H9 (cell line): Measurements from ENCODE around the gene CDH13. TPM values are rescaled to one million over a fixed set of nuclear protein-coding genes. Genes with fewer than 3 reads are reported as not detected.

Experiments
- DNase-seq: peaks from one replicate; pipeline ENCODE4 v3.0.0-alpha.2; 2017
- H2AFZ ChIP-seq: one replicate; pipeline ENCODE4 v1.6.1; 2013; ENCODE audit warnings: mild to moderate bottlenecking, low read length, control low read depth, moderate library complexity
- H2AK5ac ChIP-seq: 2 replicates; pipeline ENCODE4 v1.6.1; 2013; ENCODE audit warnings: low read length, control low read depth, mixed read lengths; ENCODE audit not compliant: insufficient read length
- H2BK120ac ChIP-seq: one replicate; pipeline ENCODE4 v1.6.1; 2013; ENCODE audit warnings: low read depth, mild to moderate bottlenecking, low read length, control low read depth, inconsistent platforms; ENCODE audit not compliant: poor library complexity, severe bottlenecking
- H2BK12ac ChIP-seq: 2 replicates; pipeline ENCODE4 v1.6.1; 2013; ENCODE audit warnings: low read length, control low read depth, mixed read lengths, low read depth; ENCODE audit not compliant: insufficient read length
- H2BK15ac ChIP-seq: 2 replicates; pipeline ENCODE4 v1.6.1; 2013; ENCODE audit warnings: low read depth, low read length, control low read depth
- H2BK20ac ChIP-seq: one replicate; pipeline ENCODE4 v1.6.1; 2013; ENCODE audit warnings: low read depth, mild to moderate bottlenecking, low read length, control low read depth, inconsistent platforms; ENCODE audit not compliant: poor library complexity, severe bottlenecking
- H2BK5ac ChIP-seq: 2 replicates; pipeline ENCODE4 v1.6.1; 2013; ENCODE audit warnings: low read length, control low read depth, mixed read lengths; ENCODE audit not compliant: insufficient read length
- H3K14ac ChIP-seq: 2 replicates; pipeline ENCODE4 v1.6.1; 2013; ENCODE audit warnings: low read length, control low read depth; ENCODE audit not compliant: insufficient read depth
- H3K18ac ChIP-seq: 2 replicates; pipeline ENCODE4 v1.6.1; 2013; ENCODE audit warnings: low read depth, mild to moderate bottlenecking, mixed read lengths, low read length, control low read depth; ENCODE audit not compliant: insufficient read length
- H3K23ac ChIP-seq: 2 replicates; pipeline ENCODE4 v1.6.1; 2013; ENCODE audit warnings: low read length, control low read depth, mixed read lengths, low read depth; ENCODE audit not compliant: insufficient read length
- H3K23me2 ChIP-seq: 2 replicates; pipeline ENCODE4 v1.6.1; 2013; ENCODE audit warnings: low read depth, mild to moderate bottlenecking, mixed read lengths, low read length, control low read depth; ENCODE audit not compliant: insufficient read length, poor library complexity, severe bottlenecking
- H3K27ac ChIP-seq: 2 replicates; pipeline ENCODE4 v1.5.1; 2013; ENCODE audit warnings: low read length, control low read depth, mixed read lengths, low read depth; ENCODE audit not compliant: insufficient read length
- H3K27me3 ChIP-seq: 2 replicates; pipeline ENCODE4 v1.6.1; 2013; ENCODE audit warnings: low read length, control low read depth, inconsistent platforms; ENCODE audit not compliant: insufficient read depth
- H3K4ac ChIP-seq: 2 replicates; pipeline ENCODE4 v1.6.1; 2013; ENCODE audit warnings: low read depth, mild to moderate bottlenecking, control low read depth, inconsistent platforms, low read length, moderate library complexity
- H3K4me1 ChIP-seq: 2 replicates; pipeline ENCODE4 v1.6.1; 2013; ENCODE audit warnings: low read length, control low read depth, inconsistent platforms; ENCODE audit not compliant: insufficient read depth
- H3K4me2 ChIP-seq: 2 replicates; pipeline ENCODE4 v1.6.1; 2013; ENCODE audit warnings: low read length, control low read depth, mixed read lengths; ENCODE audit not compliant: insufficient read length, insufficient read depth
- H3K56ac ChIP-seq: 2 replicates; pipeline ENCODE4 v1.6.1; 2013; ENCODE audit warnings: low read depth, mild to moderate bottlenecking, mixed read lengths, low read length, control low read depth; ENCODE audit not compliant: insufficient read length
- H3K79me1 ChIP-seq: 2 replicates; pipeline ENCODE4 v1.6.1; 2013; ENCODE audit warnings: low read depth, mild to moderate bottlenecking, moderate library complexity, low read length, control low read depth, inconsistent platforms; ENCODE audit not compliant: insufficient read depth, poor library complexity, severe bottlenecking
- H3K79me2 ChIP-seq: 2 replicates; pipeline ENCODE4 v1.6.1; 2013; ENCODE audit warnings: low read length, control low read depth, inconsistent platforms; ENCODE audit not compliant: insufficient read depth
- H3K9ac ChIP-seq: 2 replicates; pipeline ENCODE4 v1.6.1; 2013; ENCODE audit warnings: low read length, control low read depth, mixed read lengths; ENCODE audit not compliant: insufficient read length; ENCODE audit errors: extremely low read depth
- H3K9me3 ChIP-seq: one replicate; pipeline ENCODE4 v1.6.1; 2013; ENCODE audit warnings: low read depth, low read length, inconsistent platforms; ENCODE audit not compliant: control insufficient read depth
- H3T11ph ChIP-seq: one replicate; pipeline ENCODE4 v1.6.1; 2013; ENCODE audit warnings: mild to moderate bottlenecking, low read length, control low read depth, inconsistent platforms
- H4K20me1 ChIP-seq: one replicate; pipeline ENCODE4 v1.6.1; 2013; ENCODE audit not compliant: control insufficient read depth, insufficient read length, insufficient read depth
- H4K5ac ChIP-seq: 2 replicates; pipeline ENCODE4 v1.6.1; 2013; ENCODE audit warnings: low read depth, mild to moderate bottlenecking, mixed read lengths, low read length, control low read depth; ENCODE audit not compliant: insufficient read length
- H4K8ac ChIP-seq: replicated peaks from 2 replicates; pipeline ENCODE4 v1.6.1; 2013; ENCODE audit warnings: low read length, control low read depth, mixed read lengths, low read depth; ENCODE audit not compliant: insufficient read length
- H4K91ac ChIP-seq: 2 replicates; pipeline ENCODE4 v1.6.1; 2013; ENCODE audit warnings: low read depth, mild to moderate bottlenecking, moderate library complexity, mixed read lengths, low read length, control low read depth; ENCODE audit not compliant: insufficient read length
- H3K27ac Mint-ChIP-seq, 3 experiments: 2 replicates in 2 of 3; 3 replicates in 1 of 3; pipeline ENCODE4 v1.8.0; 2020 to 2021; ENCODE audit warnings: mixed read lengths in 3 of 3, mild to moderate bottlenecking in 1 of 3, moderate library complexity in 1 of 3
- H3K27me3 Mint-ChIP-seq: 2 replicates; pipeline ENCODE4 v1.8.0; 2021; ENCODE audit warnings: low read depth, mild to moderate bottlenecking, moderate library complexity, mixed read lengths
- H3K36me3 Mint-ChIP-seq, 3 experiments: 2 replicates in 2 of 3; 3 replicates in 1 of 3; pipeline ENCODE4 v1.8.0; 2020 to 2021; ENCODE audit warnings: low read depth in 3 of 3, mixed read lengths in 3 of 3; ENCODE audit not compliant: insufficient read depth in 1 of 3
- H3K4me1 Mint-ChIP-seq, 2 experiments: 2 replicates each; pipeline ENCODE4 v1.8.0; 2020; ENCODE audit warnings: mixed read lengths in 2 of 2
- H3K4me3 Mint-ChIP-seq, 2 experiments: 2 replicates in 1 of 2; 3 replicates in 1 of 2; pipeline ENCODE4 v1.8.0; 2020 to 2021; ENCODE audit warnings: mild to moderate bottlenecking in 2 of 2, mixed read lengths in 2 of 2, moderate library complexity in 1 of 2
- H3K9me3 Mint-ChIP-seq, 2 experiments: 2 replicates in 1 of 2; 3 replicates in 1 of 2; pipeline ENCODE4 v1.8.0; 2020; ENCODE audit warnings: mild to moderate bottlenecking in 2 of 2, mixed read lengths in 2 of 2, moderate library complexity in 1 of 2
- WGBS: extraction: QIAGEN DNeasy Blood & Tissue Kit; methylation state at CpG from one replicate; pipeline ENCODE4 v1.1.7; 2013; ENCODE audit warnings: missing lambda C conversion rate, low lambda C conversion rate, mixed read lengths; ENCODE audit not compliant: insufficient read length; ENCODE audit errors: extremely low coverage; 5-methylcytosine and 5-hydroxymethylcytosine counted together
- total RNA-seq: library from RNA; stranded (reverse); gene quantifications from 2 replicates; pipeline ENCODE4 v1.2.1, GENCODE V29; 2021
- TF ChIP-seq, protein P1 (sequence below): fragments of 200-600 bp; sonication (generic); conservative IDR thresholded peaks from 3 replicates; pipeline ENCODE4 v1.8.0; 2021; ENCODE audit warnings: antibody characterized with exemption, mild to moderate bottlenecking

The CDH13 gene
- total RNA-seq, 1 experiment from 2014 or later: 1.5 TPM

GRCh38 chr16:82701442-82701955, 74.7 kb downstream of the CDH13 start:
- Histone ChIP-seq H2BK20ac (no peak overlapping the region), H3K23me2 (no peaks in the 10 kb centered on the region), H3K4me1 (no peaks in the 10 kb centered on the region), H3K27me3 (no peaks in the 10 kb centered on the region), H2BK12ac (no peak overlapping the region), H3K4me2 (no peak overlapping the region), H4K91ac (no peak overlapping the region), H2BK120ac (no peak overlapping the region), H4K20me1 (no peaks in the 10 kb centered on the region), H3K27ac (no peak overlapping the region), H2AK5ac (no peak overlapping the region), H3K18ac (no peak overlapping the region), H3K79me1 (no peaks in the 10 kb centered on the region), H4K8ac (no peak overlapping the region), H3K9ac (no peak overlapping the region), H3K79me2 (no peaks in the 10 kb centered on the region), H4K5ac (no peak overlapping the region), H3T11ph (no peak overlapping the region), H3K56ac (no peak overlapping the region), H3K23ac (no peak overlapping the region), H3K14ac (no peak overlapping the region), H2BK5ac (no peak overlapping the region), H2AFZ (no peak overlapping the region), H2BK15ac (no peak overlapping the region), H3K9me3 (no peaks in the 10 kb centered on the region), H3K4ac (no peak overlapping the region)
- Mint-ChIP-seq H3K36me3 (no peaks in the 10 kb centered on the region), H3K27me3 (peaks cover 2% of the 10 kb centered on the region; the same call in 1 of the 2 replicates), H3K9me3 (no peaks in the 10 kb centered on the region), H3K4me1 (peaks cover 21 to 34% of the 10 kb centered on the region in 2 experiments), H3K27ac (no peak overlapping the region), H3K4me3 (no peak overlapping the region)
- WGBS: no CpG with 5 or more reads among the region's 4 CpGs
- TF ChIP-seq, protein P1, sequence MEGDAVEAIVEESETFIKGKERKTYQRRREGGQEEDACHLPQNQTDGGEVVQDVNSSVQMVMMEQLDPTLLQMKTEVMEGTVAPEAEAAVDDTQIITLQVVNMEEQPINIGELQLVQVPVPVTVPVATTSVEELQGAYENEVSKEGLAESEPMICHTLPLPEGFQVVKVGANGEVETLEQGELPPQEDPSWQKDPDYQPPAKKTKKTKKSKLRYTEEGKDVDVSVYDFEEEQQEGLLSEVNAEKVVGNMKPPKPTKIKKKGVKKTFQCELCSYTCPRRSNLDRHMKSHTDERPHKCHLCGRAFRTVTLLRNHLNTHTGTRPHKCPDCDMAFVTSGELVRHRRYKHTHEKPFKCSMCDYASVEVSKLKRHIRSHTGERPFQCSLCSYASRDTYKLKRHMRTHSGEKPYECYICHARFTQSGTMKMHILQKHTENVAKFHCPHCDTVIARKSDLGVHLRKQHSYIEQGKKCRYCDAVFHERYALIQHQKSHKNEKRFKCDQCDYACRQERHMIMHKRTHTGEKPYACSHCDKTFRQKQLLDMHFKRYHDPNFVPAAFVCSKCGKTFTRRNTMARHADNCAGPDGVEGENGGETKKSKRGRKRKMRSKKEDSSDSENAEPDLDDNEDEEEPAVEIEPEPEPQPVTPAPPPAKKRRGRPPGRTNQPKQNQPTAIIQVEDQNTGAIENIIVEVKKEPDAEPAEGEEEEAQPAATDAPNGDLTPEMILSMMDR: no peak
- DNase-seq: no peak
